Activated naive CD4-positive, alpha-beta T cell treated with anti-CD3 and anti-CD28 coated beads, Interleukin-2, amount 50 U/mL, for 16 hours (primary cell): ENCODE results near the gene MARS1.
"Not testable (repeated sequence)": the region's sequence is repeated elsewhere in the genome, so short reads cannot be mapped to it uniquely, and the experiment has no call there.

Experiments
- DNase-seq: peaks from one replicate; pipeline ENCODE4 v3.0.0-alpha.2; 2020

The MARS1 gene

DNA sequence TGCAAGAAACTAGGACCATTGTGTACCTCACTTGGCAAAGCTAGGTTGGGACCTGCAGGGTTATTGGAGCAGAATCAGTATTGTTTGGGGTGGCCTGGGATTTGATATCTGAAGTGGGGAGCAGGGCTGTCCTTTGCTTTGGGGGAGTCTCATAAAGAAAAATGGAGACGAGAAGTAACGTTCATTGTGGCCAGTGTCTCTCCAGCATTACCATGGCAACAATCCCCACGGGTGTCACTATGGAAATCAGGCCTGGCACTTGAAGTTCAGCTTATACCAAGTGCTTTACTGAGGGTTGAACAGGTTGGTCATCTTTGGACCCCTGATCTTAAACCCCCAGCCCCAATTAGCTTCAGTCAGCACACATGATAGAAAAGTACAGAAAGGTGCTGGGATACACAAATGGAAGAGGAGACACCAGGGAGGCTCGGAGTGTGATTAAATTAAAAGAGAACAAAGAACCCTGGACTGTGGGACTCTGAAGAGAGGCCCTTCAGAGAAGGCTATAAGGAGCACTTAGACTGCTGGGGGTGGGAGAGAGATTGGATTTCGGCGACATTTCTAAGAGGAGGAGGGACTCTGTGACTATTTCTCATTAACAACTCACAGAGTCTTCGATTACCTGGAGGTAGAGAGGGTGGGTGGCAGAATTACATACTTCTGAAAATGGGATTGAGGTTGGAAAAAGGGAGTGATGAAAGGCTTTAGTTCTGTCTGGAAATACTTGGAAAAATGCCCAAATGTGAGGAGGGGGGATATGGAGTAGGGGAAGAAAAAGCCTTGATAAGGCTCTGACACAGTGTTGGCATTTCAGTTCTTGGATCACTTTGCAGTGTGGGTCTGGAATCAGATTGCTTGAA is 65.7 kb downstream of the MARS1 start:
- no peak for DNase-seq

DNA sequence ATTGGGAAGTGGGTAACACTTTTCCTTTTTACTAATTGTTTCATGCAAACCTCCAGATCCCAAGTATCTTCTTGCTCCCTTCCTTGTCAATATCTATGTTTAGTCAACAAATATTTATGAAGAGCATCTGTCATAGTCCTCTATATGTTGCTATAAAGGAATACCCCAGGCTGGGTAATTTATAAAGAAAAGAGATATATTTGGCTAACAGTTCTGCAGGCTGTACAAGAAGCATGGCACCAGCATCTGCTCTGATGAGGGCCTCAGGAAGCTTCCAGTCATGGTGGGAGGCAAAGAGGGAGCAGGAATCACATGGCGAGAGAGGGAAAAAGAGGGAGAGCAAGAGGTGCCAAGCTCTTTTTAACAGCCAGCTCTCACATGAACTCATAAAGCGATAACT is 66.6 kb downstream of the MARS1 start:
- DNase-seq, result no peak

DNA sequence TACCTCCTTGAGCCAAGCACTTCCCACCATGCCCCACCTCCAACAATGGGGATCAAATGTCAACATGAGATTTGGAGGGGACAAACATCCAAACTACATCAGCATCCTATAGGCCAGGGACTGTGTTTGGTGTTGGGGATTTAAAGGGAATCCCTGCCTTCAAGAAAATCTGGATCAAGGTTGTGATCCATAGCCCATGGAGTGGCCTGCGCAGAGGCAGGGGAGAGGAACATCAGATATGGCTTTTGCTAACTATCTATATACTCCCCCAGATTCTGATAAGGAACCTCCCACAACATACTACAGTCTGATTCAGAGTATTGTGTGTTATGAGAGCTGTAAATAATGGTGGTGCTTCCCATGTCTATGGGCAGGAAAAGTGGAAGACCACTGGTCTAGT is 67.0 kb downstream of the MARS1 start:
- DNase-seq, result no peak

DNA sequence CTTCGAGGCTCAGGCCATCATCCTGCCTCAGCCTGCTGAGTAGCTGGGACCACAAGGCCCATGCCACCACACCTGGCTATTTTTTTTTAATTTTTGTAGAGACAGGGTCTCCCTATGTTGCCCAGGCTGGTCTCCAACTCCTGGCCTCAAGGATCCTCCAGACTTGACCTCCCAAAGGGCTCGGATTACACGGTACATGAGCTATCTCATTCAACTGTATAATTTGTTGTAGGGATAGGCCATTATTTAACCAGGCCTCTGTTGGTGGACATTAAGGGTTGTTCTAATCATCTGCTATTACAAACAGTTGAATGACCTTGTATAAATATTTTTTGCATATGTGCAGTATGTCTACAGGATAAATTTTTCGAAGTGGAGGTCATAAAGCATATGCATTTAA is 71.0 kb downstream of the MARS1 start:
- no peak for DNase-seq

DNA sequence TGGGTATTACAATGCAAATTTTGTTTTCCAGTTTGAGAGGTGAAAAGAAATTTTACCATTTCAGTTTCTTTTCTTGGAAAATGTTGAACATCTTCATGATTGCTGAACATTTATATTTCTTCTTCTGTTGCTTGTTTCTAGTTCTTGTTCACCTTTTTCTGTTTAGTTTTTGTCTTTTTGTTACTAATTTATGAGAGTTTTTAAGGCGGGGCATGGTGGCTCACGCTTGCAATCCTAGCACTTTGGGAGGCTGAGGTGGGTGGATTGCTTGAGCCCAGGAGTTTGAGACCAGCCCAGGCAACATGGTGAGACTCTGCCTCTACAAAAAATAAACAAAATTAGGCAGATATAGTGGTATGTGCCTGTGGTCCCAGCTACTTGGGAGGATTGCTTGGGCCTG is 72.6 kb downstream of the MARS1 start:
- no peak for DNase-seq

DNA sequence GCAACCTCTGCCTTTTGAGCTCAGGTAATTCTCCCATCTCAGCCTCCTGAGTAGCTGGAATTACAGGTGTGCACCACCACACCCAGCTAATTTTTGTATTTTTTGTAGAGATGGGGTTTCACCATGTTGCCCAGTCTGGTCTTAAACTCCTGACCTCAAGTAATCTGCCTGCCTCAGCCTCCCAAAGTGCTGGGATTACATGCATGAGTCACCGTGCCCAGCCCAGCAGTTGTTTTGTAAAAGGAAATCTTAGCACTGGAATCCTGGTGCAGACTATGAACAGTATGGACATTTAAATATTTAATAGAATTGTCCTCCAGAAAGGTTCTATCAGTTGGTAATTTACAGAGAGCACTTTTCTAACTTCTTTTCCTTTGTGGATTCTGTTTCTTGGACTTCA is 73.2 kb downstream of the MARS1 start:
- not testable (repeated sequence) for DNase-seq

DNA sequence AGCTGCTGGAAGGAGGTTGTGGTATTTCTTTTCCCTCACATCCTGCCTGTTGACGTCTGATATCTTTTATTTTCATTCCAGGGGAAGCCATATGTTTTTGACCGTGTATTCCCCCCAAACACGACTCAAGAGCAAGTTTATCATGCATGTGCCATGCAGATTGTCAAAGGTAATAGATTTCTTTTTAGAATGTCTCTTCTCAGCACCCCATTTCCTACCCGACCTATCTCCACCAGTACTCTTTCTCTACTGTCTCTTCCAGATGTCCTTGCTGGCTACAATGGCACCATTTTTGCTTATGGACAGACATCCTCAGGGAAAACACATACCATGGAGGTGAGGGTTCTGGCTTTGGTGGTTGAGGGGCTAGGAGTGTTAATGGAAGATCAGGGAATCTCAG is 75.5 kb downstream of the MARS1 start:
- no peak for DNase-seq

DNA sequence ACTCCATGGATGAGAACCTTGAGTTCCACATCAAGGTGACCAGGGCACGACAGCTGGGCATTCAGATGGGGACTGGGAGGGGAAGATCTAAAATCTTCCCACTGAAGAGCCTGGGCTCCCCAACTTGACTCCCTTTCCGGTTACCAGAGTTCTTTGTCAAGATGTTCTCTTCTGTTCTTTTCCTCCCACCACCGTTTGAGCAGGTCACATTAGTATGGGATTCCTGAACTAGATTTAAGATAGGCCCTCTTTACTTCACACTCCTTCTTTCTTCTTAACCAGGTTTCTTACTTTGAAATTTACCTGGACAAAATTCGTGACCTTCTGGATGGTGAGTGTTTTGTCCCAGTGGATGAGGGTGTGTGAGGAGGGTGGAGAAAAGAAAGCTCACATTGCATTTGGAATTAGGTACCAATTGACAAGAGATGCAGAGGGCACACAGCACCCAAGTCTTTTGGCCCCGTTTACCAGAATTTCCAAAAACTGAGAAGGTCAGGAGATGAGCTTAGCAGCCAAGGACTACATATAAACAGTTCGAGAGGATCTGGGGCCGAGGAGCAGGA is 76.4 kb downstream of the MARS1 start:
- no peak for DNase-seq
